HG02885 (cell line): ENCODE measurements around the gene UBASH3B.
A peak's percentile ranks its signal among the peaks of the same experiment; 100 is the strongest.

Experiments used
- ATAC-seq: cut with Tn5 transposase; IDR thresholded peaks from one replicate; pipeline ENCODE4 v1.9.1; 2021; ENCODE audit warnings: mild to moderate bottlenecking; ENCODE audit not compliant: unreplicated experiment, poor library complexity

Gene UBASH3B

DNA sequence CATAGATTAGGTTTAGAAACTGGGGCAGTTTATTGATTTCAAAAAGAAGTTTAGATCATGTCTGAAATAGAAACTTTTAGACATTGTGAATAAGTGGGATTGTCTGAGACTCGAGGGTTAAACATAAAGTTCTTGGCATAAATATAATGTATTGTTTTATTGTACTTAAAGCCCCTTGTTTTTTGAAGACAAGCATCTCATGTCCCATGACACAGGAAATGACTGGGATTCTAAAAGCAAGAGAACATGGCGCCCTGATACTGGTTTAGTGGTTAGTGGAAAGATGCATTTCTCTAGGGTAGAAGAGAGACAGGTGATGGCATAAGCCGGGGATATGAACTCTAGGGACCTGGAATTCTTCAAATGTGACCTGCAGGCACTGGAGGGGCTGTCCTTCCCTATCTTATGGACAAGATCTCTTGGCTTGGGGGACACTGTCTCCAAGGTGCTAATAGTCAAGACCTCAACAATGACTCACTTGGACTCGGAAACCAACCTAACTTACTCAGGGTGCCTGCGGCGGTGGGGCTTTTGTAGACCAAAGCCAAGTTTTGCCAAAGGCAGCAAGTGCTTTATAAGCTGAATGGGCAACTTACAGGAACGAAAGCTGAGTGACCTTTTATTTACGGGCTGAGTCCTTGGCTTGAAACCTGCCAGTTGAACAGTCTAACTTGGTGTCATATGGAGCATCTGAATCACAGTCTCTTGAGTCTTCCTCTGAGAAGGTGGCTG lies 48.2 kb downstream of the UBASH3B start:
- no peak for ATAC-seq

- ATAC-seq, result no peak
Measured at GRCh38 chr11:122705396-122705795, 49.9 kb downstream of the UBASH3B start.

GRCh38 chr11:122706291-122707088 lies 51.0 kb downstream of the UBASH3B start:
- ATAC-seq, result no peak

- no peak for ATAC-seq
Measured at GRCh38 chr11:122707111-122707510, 51.6 kb downstream of the UBASH3B start.

- no peak for ATAC-seq
Measured at GRCh38 chr11:122707901-122708300, 52.4 kb downstream of the UBASH3B start.

DNA sequence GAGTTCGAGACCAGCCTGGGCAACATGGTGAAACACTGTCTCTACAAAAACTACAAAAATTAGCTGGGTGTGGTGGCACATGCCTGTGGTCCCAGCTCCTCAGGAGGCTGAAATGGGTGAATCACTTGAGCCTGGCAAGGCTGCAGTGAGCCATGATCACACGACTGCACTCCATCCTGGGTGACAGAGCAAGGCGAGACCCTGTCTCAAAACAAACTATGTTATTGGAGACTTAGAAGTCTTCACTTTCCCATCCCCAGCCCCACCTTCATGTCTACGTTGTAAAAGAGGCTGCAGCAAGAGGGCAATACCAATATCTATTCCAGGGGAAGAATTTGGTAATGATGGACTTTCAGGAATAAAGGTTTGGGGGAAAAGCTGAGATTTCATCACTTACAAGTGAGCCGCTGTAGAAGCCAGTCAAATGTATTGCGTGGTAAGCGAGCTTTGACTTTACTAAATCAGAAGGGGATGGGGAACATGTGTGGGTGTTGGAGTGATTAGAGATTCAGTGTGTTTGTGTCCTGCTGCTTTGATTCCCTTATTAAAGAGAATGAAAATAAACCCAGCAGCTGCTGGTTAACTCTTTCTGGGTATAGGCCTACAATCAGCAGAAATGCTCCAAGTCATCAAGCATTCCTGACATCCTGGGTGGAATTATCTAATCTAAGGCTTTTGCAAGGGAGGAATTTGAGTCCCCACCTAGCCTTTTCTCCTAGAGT lies 53.7 kb downstream of the UBASH3B start:
- no peak for ATAC-seq

- no peak for ATAC-seq
Measured at GRCh38 chr11:122711362-122711761, 55.8 kb downstream of the UBASH3B start.

DNA sequence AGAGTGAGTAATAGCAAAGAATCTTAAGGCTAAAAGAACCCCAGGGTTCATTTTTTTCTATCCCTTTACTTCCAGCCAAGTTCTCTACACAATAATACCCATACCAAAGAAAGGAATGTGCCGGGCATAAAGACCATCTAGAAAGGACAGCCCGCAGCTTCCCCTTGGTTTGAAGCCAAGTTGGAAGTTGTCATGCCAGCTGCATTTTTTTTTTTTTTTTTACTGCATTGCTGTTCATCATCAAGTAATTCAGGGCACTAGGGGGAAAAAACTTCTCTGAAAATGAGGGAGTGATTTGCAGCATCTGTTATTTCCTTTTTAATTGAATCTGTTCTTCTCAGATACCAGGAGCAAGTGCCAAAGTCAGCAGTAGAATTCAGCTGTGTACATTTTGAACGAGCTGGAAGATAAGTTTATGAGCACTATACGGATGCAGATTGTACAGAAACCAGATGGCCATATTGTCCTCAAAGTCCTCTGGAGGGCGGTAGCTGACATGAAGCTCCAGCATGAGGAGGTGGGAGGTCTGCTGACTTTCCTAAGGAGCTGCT lies 56.4 kb downstream of the UBASH3B start:
- ATAC-seq, result no peak

DNA sequence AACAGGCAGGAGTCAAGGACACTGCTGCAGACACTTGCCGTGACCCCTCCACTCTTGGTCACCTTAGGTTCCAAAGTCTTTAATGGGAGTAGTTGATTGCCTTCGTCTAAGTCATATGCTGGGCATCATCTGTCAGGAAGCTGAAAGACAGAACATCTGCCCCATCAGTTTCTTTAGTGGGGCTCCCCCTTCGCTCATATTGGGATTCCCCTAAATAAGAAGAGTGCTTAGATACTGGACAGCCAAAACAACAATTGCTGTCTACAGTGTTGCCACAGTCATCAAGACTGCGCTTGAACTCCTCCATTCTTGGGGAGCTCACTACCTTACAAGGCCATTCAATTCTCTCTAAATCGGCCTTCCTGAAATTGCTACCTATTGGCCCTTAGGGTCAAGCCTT lies 58.5 kb downstream of the UBASH3B start:
- peak; percentile 46 for ATAC-seq

DNA sequence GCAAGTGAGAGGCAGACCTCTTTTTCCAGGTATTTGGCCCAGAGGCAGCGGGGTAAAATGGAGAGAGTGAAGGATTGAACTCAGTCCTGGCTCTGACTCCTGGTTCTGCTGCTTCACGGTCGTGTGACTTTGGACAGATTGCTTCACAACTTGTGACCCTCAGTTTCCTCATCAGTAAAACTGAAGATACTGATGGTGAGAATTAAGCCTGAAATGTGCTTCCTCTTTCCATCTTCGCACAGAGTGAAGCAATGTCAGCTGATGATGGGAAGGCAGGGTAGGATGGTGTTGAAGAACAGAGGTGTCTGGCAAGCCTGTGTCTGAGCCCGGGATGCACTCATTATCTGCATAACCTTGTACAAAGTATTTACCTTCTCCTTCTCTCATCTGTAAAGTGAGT lies 59.0 kb downstream of the UBASH3B start:
- no peak for ATAC-seq

GRCh38 chr11:122715548-122716440 lies 60.3 kb downstream of the UBASH3B start:
- no peak for ATAC-seq

GRCh38 chr11:122717264-122717867 lies 61.8 kb downstream of the UBASH3B start:
- ATAC-seq, result peak; percentile 82

GRCh38 chr11:122720107-122720881 lies 64.8 kb downstream of the UBASH3B start:
- ATAC-seq, result no peak

DNA sequence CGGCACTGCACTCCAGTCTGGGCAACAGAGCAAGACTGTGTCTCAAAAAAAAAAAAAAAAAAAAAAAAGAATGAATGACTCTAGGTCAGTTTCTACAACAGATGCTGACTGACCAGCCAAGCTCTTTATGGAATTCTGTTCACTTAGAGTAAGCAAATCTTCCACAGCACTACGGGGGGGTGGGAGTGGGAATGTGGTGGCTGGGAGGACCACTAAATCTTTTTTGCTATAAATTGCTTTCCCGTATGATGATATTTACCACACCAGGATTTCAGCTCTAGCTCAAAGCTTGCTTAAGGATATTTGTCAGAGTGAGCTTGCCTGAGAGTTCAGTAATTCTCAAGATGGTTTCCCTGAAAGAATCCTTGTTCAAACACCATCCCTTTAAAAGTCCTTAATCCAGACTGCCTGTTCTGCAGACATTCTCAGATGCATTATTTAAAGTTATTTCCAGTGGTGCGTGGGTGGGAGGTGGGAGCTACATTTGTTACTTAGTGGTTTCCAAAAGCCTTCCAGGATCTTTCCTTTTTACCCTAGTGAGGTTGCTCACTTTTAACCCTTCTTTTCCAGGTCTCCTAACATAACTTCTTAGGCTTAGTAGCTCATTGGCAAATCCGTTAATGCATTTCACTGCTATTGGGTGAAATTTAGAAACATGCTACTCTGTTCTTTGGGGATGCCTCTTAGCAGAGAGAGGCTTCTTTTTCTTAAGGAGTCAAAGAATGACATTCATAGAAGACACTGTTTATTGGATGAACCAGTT lies 65.9 kb downstream of the UBASH3B start:
- ATAC-seq, result no peak

DNA sequence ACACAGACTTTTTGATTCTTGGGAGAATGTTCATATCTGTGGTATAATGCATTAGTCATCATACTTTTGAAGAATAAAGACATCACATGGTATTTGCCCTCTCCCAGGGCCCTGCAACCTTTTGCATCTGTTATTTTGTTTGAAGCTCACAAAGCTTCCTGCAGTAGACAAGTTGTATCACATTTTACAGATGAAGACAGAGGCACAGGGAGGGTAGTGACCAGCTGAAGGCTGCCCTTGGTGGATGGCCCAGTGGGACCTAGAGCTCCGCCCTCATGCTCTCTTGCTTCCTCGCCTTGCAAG lies 66.4 kb downstream of the UBASH3B start:
- ATAC-seq, result no peak

DNA sequence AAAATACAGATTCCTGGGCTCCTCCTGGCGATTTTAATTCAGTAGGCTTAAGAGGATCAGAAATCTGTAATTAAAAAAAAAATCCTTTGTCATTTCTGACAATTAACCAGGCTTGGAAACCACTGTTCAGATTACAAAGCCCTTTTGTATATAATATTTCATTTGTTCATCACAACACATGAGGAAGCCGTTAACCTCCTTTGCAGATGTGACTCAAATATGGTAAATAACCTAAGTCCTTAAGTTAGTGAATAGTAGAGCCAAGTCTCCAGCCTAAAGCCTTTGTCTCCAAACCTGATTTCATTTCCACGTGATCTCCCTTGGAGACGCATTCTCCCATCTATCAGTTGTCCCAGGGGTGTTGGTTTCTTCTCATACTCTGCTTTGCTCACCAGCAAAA lies 67.6 kb downstream of the UBASH3B start:
- ATAC-seq, result no peak

GRCh38 chr11:122723576-122723975 lies 68.1 kb downstream of the UBASH3B start:
- no peak for ATAC-seq

DNA sequence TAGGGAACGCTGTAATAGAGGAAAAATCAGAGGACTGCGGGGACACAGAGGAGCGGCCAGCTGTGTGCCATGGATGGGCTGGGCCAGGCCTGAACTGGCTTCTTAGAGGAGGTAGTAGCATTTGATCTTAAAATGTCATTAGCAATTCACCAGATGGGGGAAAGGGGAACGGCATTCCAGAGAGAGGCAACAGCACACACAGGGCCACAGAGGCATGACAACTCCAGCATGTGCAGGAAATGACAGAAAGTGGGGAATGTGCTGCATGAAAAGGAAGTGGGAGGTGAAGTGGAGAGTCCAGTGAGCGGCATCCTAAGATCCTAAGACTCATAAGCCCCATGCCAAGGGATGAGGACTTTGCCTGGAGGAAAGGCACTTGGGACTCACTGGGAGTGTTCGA lies 69.0 kb downstream of the UBASH3B start:
- no peak for ATAC-seq
